Measurements from ENCODE around the gene SH3GLB1. TPM values are rescaled to one million over a fixed set of nuclear protein-coding genes. Genes with fewer than 3 reads are reported as not detected.

Gene SH3GLB1
- total RNA-seq, 1 experiment from 2014 or later, result 47.6 TPM

GRCh38 chr1:86775395-86775794 lies 71.0 kb downstream of the SH3GLB1 start:
- DNase-seq, result no peak
- BruUV-seq (replicated peaks), result no TSS peak
- peak overlapping the region; percentile 30; the same call in 1 of the 2 replicates for H2AFZ ChIP-seq
- CTCF ChIA-PET, result no interaction called here
- H3K4me2 ChIP-seq, result peak overlapping the region; percentile 85
- H3K27ac ChIP-seq, result peak overlapping the region; percentile 83
- H3K9me3 ChIP-seq (ENCODE audit: insufficient read depth, low read depth), result no peaks in the 10 kb centered on the region
- H3K4me1 ChIP-seq (replicated peaks; ENCODE audit: insufficient read depth), result peaks cover 60% of the 10 kb centered on the region
- intact Hi-C loops (cut with micrococcal nuclease; ENCODE audit: unreplicated experiment), result no loop called here
- TF ChIP-seq CTCF (conservative IDR thresholded peaks at IDR 0.05) (no peak), EZH2 (IDR thresholded peaks at IDR 0.05; ENCODE audit: low read depth) (no peak)
- POLR2A ChIA-PET (ENCODE audit: unreplicated experiment), result no interaction called here
- peaks cover 52% of the 10 kb centered on the region for H3F3A ChIP-seq (ENCODE audit: insufficient read depth, low read depth)
- H3K9me2 ChIP-seq (ENCODE audit: insufficient read depth), result no peaks in the 10 kb centered on the region
- H3K4me3 ChIP-seq, result no peak overlapping the region; the same call in 1 of the 2 replicates
- H3K79me2 ChIP-seq (ENCODE audit: low read depth), result no peaks in the 10 kb centered on the region
- H4K20me1 ChIP-seq (ENCODE audit: insufficient read depth), result no peaks in the 10 kb centered on the region
- no peaks in the 10 kb centered on the region for H3K27me3 ChIP-seq (ENCODE audit: insufficient read depth, low read depth)
- H3K36me3 ChIP-seq (ENCODE audit: low read depth), result no peaks in the 10 kb centered on the region

GRCh38 chr1:86776108-86776507 lies 71.7 kb downstream of the SH3GLB1 start:
- no peak for DNase-seq
- Histone ChIP-seq H4K20me1 (ENCODE audit: insufficient read depth) (no peaks in the 10 kb centered on the region), H3K79me2 (ENCODE audit: low read depth) (no peaks in the 10 kb centered on the region), H3K36me3 (ENCODE audit: low read depth) (no peaks in the 10 kb centered on the region), H3K4me1 (replicated peaks; ENCODE audit: insufficient read depth) (peaks cover 65% of the 10 kb centered on the region), H3K9me3 (ENCODE audit: insufficient read depth, low read depth) (no peaks in the 10 kb centered on the region), H3F3A (ENCODE audit: insufficient read depth, low read depth) (peaks cover 52% of the 10 kb centered on the region), H3K9me2 (ENCODE audit: insufficient read depth) (no peaks in the 10 kb centered on the region), H3K4me2 (no peak overlapping the region), H2AFZ (no peak overlapping the region), H3K27me3 (ENCODE audit: insufficient read depth, low read depth) (no peaks in the 10 kb centered on the region), H3K4me3 (no peak overlapping the region), H3K27ac (no peak overlapping the region)
- ChIA-PET CTCF (interaction anchor here (0.7 kb wide), 1 partner anchor 304 kb away, joined by 3 read pairs; no protein-coding TSS in a partner anchor), POLR2A (ENCODE audit: unreplicated experiment) (interaction anchor here (0.7 kb wide), 1 partner anchor 1822 kb away, joined by 13 read pairs; no protein-coding TSS in a partner anchor)
- BruUV-seq (replicated peaks), result no TSS peak
- intact Hi-C loops (cut with micrococcal nuclease; ENCODE audit: unreplicated experiment), result no loop called here
- TF ChIP-seq EZH2 (IDR thresholded peaks at IDR 0.05; ENCODE audit: low read depth), result no peak
- no peak for TF ChIP-seq CTCF (conservative IDR thresholded peaks at IDR 0.05)

GRCh38 chr1:86778569-86779239 lies 74.3 kb downstream of the SH3GLB1 start:
- no peaks in the 10 kb centered on the region for H4K20me1 ChIP-seq (ENCODE audit: insufficient read depth)
- H3K9me3 ChIP-seq (ENCODE audit: insufficient read depth, low read depth), result no peaks in the 10 kb centered on the region
- H3F3A ChIP-seq (ENCODE audit: insufficient read depth, low read depth), result peaks cover 35% of the 10 kb centered on the region
- no peak overlapping the region for H3K27ac ChIP-seq
- no peak overlapping the region for H3K4me3 ChIP-seq
- no peak overlapping the region for H3K4me2 ChIP-seq
- H3K79me2 ChIP-seq (ENCODE audit: low read depth), result no peaks in the 10 kb centered on the region
- no TSS peak for BruUV-seq (replicated peaks)
- no peaks in the 10 kb centered on the region for H3K36me3 ChIP-seq (ENCODE audit: low read depth)
- POLR2A ChIA-PET (ENCODE audit: unreplicated experiment), result no interaction called here
- TF ChIP-seq EZH2 (IDR thresholded peaks at IDR 0.05; ENCODE audit: low read depth) (no peak), CTCF (conservative IDR thresholded peaks at IDR 0.05) (no peak)
- H3K4me1 ChIP-seq (replicated peaks; ENCODE audit: insufficient read depth), result peaks cover 53% of the 10 kb centered on the region
- no peak overlapping the region for H2AFZ ChIP-seq
- CTCF ChIA-PET, result interaction anchor here (0.6 kb wide), 1 partner anchor 81 kb away, joined by 6 read pairs; no protein-coding TSS in a partner anchor
- H3K27me3 ChIP-seq (ENCODE audit: insufficient read depth, low read depth), result no peaks in the 10 kb centered on the region
- intact Hi-C loops (cut with micrococcal nuclease; ENCODE audit: unreplicated experiment), result no loop called here
- H3K9me2 ChIP-seq (ENCODE audit: insufficient read depth), result no peaks in the 10 kb centered on the region
- no peak for DNase-seq

Data from PC-9 (cell line).